BLaER1 treated with 17β-estradiol and CSF1 and Interleukin-3, amounts not matched to agents 10 nM and 100 nM (cell line): Measurements from ENCODE around the gene RAB7B.

Source experiments
- H3K27ac ChIP-seq, 11 experiments: shearing (Covaris generic); formaldehyde crosslinking; 2 replicates each; pipeline ENCODE4 v1.8.1; 2022
- H3K27me3 ChIP-seq, 11 experiments: shearing (Covaris generic); formaldehyde crosslinking; 2 replicates each; pipeline ENCODE4 v1.8.1; 2022
- H3K36me3 ChIP-seq, 11 experiments: shearing (Covaris generic); formaldehyde crosslinking; 2 replicates each; pipeline ENCODE4 v1.8.1; 2022
- H3K4me1 ChIP-seq, 10 experiments: shearing (Covaris generic); formaldehyde crosslinking; 2 replicates each; pipeline ENCODE4 v1.8.1; 2022
- H3K4me2 ChIP-seq, 11 experiments: shearing (Covaris generic); formaldehyde crosslinking; 2 replicates each; pipeline ENCODE4 v1.8.1; 2022
- H3K4me3 ChIP-seq, 10 experiments: shearing (Covaris generic); formaldehyde crosslinking; 2 replicates each; pipeline ENCODE4 v1.8.1; 2022
- H3K9ac ChIP-seq, 11 experiments: shearing (Covaris generic); formaldehyde crosslinking; 2 replicates each; pipeline ENCODE4 v1.8.1; 2022
- H3K9me3 ChIP-seq, 11 experiments: shearing (Covaris generic); formaldehyde crosslinking; replicated peaks in 1 of 11; 2 replicates each; pipeline ENCODE4 v1.8.1; 2022
- H4K20me1 ChIP-seq, 11 experiments: shearing (Covaris generic); formaldehyde crosslinking; 2 replicates each; pipeline ENCODE4 v1.8.1; 2022
- Cebpa-rat ChIP-seq, 11 experiments: shearing (Covaris generic); IDR thresholded peaks; 2 replicates each; pipeline ENCODE4 v1.8.1; 2022

The RAB7B gene

GRCh38 chr1:205986292-205986691, 16.9 kb downstream of the RAB7B start:
- Histone ChIP-seq H3K36me3 (peaks cover 0 to 91% (median 0%) of the 10 kb centered on the region in 11 experiments; a peak in 6 of 22 replicates), H4K20me1 (peaks cover 0 to 55% (median 0%) of the 10 kb centered on the region in 11 experiments; a peak in 4 of 22 replicates), H3K9me3 (no peaks in the 10 kb centered on the region; a peak in 1 of 22 replicates), H3K27ac (no peak overlapping the region; a peak in 1 of 22 replicates), H3K4me1 (peaks cover 32 to 72% (median 51%) of the 10 kb centered on the region in 10 experiments), H3K9ac (0 out of 22 replicates have a peak overlapping the region, but pooled peaks of 1 of the 11 experiments have one; percentile 12), H3K4me2 (peak overlapping the region in 4 of 11 experiments; percentile 5 to 20 (median 11); a peak in 2 of 22 replicates), H3K4me3 (no peak overlapping the region), H3K27me3 (no peaks in the 10 kb centered on the region)
- no peak for TF ChIP-seq Cebpa-rat (IDR thresholded peaks at IDR 0.05)

GRCh38 chr1:205985330-205986005, 17.7 kb downstream of the RAB7B start:
- Histone ChIP-seq H3K4me2 (0 out of 22 replicates have a peak overlapping the region, but pooled peaks of 1 of the 11 experiments have one; percentile 51), H3K4me1 (peaks cover 33 to 70% (median 49%) of the 10 kb centered on the region in 10 experiments), H3K36me3 (peaks cover 0 to 85% (median 0%) of the 10 kb centered on the region in 11 experiments; a peak in 6 of 22 replicates), H3K27me3 (no peaks in the 10 kb centered on the region), H4K20me1 (peaks cover 0 to 47% (median 0%) of the 10 kb centered on the region in 11 experiments; a peak in 4 of 22 replicates), H3K4me3 (no peak overlapping the region), H3K9me3 (no peaks in the 10 kb centered on the region; a peak in 1 of 22 replicates), H3K27ac (0 out of 22 replicates have a peak overlapping the region, but pooled peaks of 1 of the 11 experiments have one; percentile 19), H3K9ac (0 out of 22 replicates have a peak overlapping the region, but pooled peaks of 1 of the 11 experiments have one; percentile 12)
- TF ChIP-seq Cebpa-rat (IDR thresholded peaks at IDR 0.05), result no peak

GRCh38 chr1:205983925-205984725, 19.1 kb downstream of the RAB7B start:
- no peak overlapping the region for H3K4me3 ChIP-seq
- peak overlapping the region in 4 of 11 experiments; percentile 4 to 23 (median 15); a peak in 4 of 22 replicates for H3K27ac ChIP-seq
- peaks cover 39 to 70% (median 51%) of the 10 kb centered on the region in 10 experiments for H3K4me1 ChIP-seq
- no peak for TF ChIP-seq Cebpa-rat (IDR thresholded peaks at IDR 0.05)
- H3K27me3 ChIP-seq, result no peaks in the 10 kb centered on the region
- H3K9ac ChIP-seq, result peak overlapping the region in 4 of 11 experiments; percentile 2 to 39 (median 14); a peak in 1 of 22 replicates
- H3K9me3 ChIP-seq, result no peaks in the 10 kb centered on the region
- peak overlapping the region in 10 of 11 experiments; percentile 9 to 53 (median 20); a peak in 16 of 22 replicates for H3K4me2 ChIP-seq
- peaks cover 0 to 48% (median 0%) of the 10 kb centered on the region in 11 experiments; a peak in 4 of 22 replicates for H4K20me1 ChIP-seq
- peaks cover 0 to 84% (median 0%) of the 10 kb centered on the region in 11 experiments; a peak in 6 of 22 replicates for H3K36me3 ChIP-seq

DNA sequence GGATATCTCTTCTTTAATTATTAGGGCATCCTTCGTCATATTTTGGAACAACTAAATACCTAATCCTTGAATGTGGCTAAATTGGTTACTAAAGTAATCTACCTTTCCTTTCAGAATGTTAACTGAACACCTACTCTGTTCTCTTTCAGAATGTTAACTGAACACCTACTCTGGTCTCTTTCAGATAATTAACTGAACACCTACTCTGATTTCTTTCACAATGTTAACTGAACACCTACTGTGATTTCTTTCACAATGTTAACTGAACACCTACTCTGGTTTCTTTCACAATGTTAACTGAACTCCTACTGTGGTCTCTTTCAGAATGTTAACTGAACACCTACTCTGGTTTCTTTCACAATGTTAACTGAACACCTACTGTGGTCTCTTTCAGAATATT, 21.9 kb downstream of the RAB7B start:
- Histone ChIP-seq H3K9me3 (no peaks in the 10 kb centered on the region), H4K20me1 (peaks cover 0 to 51% (median 0%) of the 10 kb centered on the region in 11 experiments; a peak in 4 of 22 replicates), H3K4me3 (no peak overlapping the region), H3K4me1 (peaks cover 27 to 62% (median 41%) of the 10 kb centered on the region in 10 experiments), H3K27me3 (no peaks in the 10 kb centered on the region), H3K36me3 (peaks cover 0 to 69% (median 0%) of the 10 kb centered on the region in 11 experiments; a peak in 6 of 22 replicates), H3K4me2 (peak overlapping the region in 3 of 11 experiments; percentile 23 to 55 (median 30); a peak in 3 of 22 replicates), H3K9ac (no peak overlapping the region), H3K27ac (no peak overlapping the region)
- no peak for TF ChIP-seq Cebpa-rat (IDR thresholded peaks at IDR 0.05)

GRCh38 chr1:205980237-205980870, 22.8 kb downstream of the RAB7B start:
- no peak for TF ChIP-seq Cebpa-rat (IDR thresholded peaks at IDR 0.05)
- peak overlapping the region in 1 of 11 experiments; percentile 11; a peak in 1 of 22 replicates for H3K9ac ChIP-seq
- no peaks in the 10 kb centered on the region for H3K9me3 ChIP-seq
- peak overlapping the region in 6 of 11 experiments; percentile 10 to 47 (median 32); a peak in 11 of 22 replicates for H3K27ac ChIP-seq
- peaks cover 0 to 60% (median 0%) of the 10 kb centered on the region in 11 experiments; a peak in 6 of 22 replicates for H3K36me3 ChIP-seq
- H4K20me1 ChIP-seq, result peaks cover 0 to 46% (median 0%) of the 10 kb centered on the region in 11 experiments; a peak in 3 of 22 replicates
- no peak overlapping the region for H3K4me3 ChIP-seq
- H3K4me1 ChIP-seq, result peaks cover 35 to 64% (median 46%) of the 10 kb centered on the region in 10 experiments
- H3K4me2 ChIP-seq, result peak overlapping the region; percentile 9 to 74 (median 44)
- no peaks in the 10 kb centered on the region for H3K27me3 ChIP-seq

GRCh38 chr1:205979301-205979700, 23.9 kb downstream of the RAB7B start:
- Histone ChIP-seq H3K9ac (0 out of 22 replicates have a peak overlapping the region, but pooled peaks of 3 of the 11 experiments have one; percentile 4 to 19 (median 16)), H3K4me1 (peaks cover 31 to 56% (median 42%) of the 10 kb centered on the region in 10 experiments), H3K4me3 (no peak overlapping the region), H3K9me3 (no peaks in the 10 kb centered on the region), H3K27ac (peak overlapping the region in 6 of 11 experiments; percentile 19 to 47 (median 29); a peak in 7 of 22 replicates), H3K27me3 (no peaks in the 10 kb centered on the region), H3K36me3 (peaks cover 0 to 50% (median 0%) of the 10 kb centered on the region in 11 experiments; a peak in 6 of 22 replicates), H4K20me1 (peaks cover 0 to 38% (median 0%) of the 10 kb centered on the region in 11 experiments; a peak in 3 of 22 replicates), H3K4me2 (peak overlapping the region in 7 of 11 experiments; percentile 5 to 74 (median 51); a peak in 9 of 22 replicates)
- TF ChIP-seq Cebpa-rat (IDR thresholded peaks at IDR 0.05), result no peak

DNA sequence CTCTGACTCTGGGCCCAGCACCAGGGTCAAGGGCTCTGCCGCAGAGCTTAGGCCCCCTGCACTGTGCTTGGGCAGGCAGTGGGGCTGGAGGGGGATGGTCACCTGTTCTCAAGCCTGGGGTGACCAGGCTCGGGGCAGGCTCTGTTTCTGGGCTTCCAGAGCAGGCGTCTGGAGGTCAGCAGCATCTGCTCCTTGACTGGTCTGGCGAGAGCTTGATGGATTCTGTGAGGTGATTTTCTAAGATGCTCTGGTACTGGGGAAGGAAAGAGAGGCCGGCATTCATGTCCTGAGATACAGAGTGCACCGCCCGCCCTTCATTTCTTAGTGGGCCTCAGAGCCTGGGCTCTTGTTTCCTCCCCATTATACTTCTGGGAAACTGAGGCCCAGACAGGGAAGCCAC, 24.5 kb downstream of the RAB7B start:
- TF ChIP-seq Cebpa-rat (IDR thresholded peaks at IDR 0.05), result no peak
- H3K9me3 ChIP-seq, result no peaks in the 10 kb centered on the region
- H3K9ac ChIP-seq, result no peak overlapping the region; a peak in 1 of 22 replicates
- no peaks in the 10 kb centered on the region for H3K27me3 ChIP-seq
- H4K20me1 ChIP-seq, result peaks cover 0 to 33% (median 0%) of the 10 kb centered on the region in 11 experiments; a peak in 3 of 22 replicates
- peak overlapping the region in 4 of 11 experiments; percentile 25 to 47 (median 32); a peak in 5 of 22 replicates for H3K27ac ChIP-seq
- no peak overlapping the region; a peak in 1 of 22 replicates for H3K4me2 ChIP-seq
- peaks cover 25 to 49% (median 36%) of the 10 kb centered on the region in 10 experiments for H3K4me1 ChIP-seq
- no peak overlapping the region for H3K4me3 ChIP-seq
- H3K36me3 ChIP-seq, result peaks cover 0 to 45% (median 0%) of the 10 kb centered on the region in 11 experiments; a peak in 6 of 22 replicates
